DMS79 (cell line): Measurements from ENCODE around the gene PAK4.
A peak's percentile ranks its signal among the peaks of the same experiment; 100 is the strongest.

ENCODE experiments used
- DNase-seq: peaks from one replicate; lab custom pipeline; 2025; lab: John Stamatoyannopoulos, UW

The PAK4 gene

GRCh38 chr19:39180749-39181148, 55.2 kb downstream of the PAK4 start:
- DNase-seq = no peak

GRCh38 chr19:39181500-39182173, 56.1 kb downstream of the PAK4 start:
- DNase-seq = no peak

GRCh38 chr19:39182174-39182505, 56.6 kb downstream of the PAK4 start:
- no peak for DNase-seq

- no peak for DNase-seq
Observed at GRCh38 chr19:39183104-39183503, 57.5 kb downstream of the PAK4 start.

GRCh38 chr19:39186391-39186790, 60.8 kb downstream of the PAK4 start:
- DNase-seq = no peak

GRCh38 chr19:39187552-39187943, 62.0 kb downstream of the PAK4 start:
- no peak for DNase-seq

- no peak for DNase-seq
Observed at GRCh38 chr19:39188960-39189359, 63.4 kb downstream of the PAK4 start.

GRCh38 chr19:39190768-39191167, 65.2 kb downstream of the PAK4 start:
- peak; percentile 17 for DNase-seq

- no peak for DNase-seq
Observed at GRCh38 chr19:39192846-39193245, 67.3 kb downstream of the PAK4 start.

GRCh38 chr19:39193803-39194202, 68.2 kb downstream of the PAK4 start:
- DNase-seq = no peak

GRCh38 chr19:39194832-39195542, 69.4 kb downstream of the PAK4 start:
- DNase-seq = peak; percentile 14

GRCh38 chr19:39195755-39196154, 70.2 kb downstream of the PAK4 start:
- DNase-seq = no peak

GRCh38 chr19:39196320-39196719, 70.7 kb downstream of the PAK4 start:
- no peak for DNase-seq

- no peak for DNase-seq
Observed at GRCh38 chr19:39196860-39197562, 71.4 kb downstream of the PAK4 start, which contains the start of gene NCCRP1. NCCRP1 (plus strand) TSS chr19:39196964; CDS start chr19:39196983, 19 bp downstream.

- no peak for DNase-seq
Observed at GRCh38 chr19:39197808-39198207, 72.2 kb downstream of the PAK4 start.

- DNase-seq = no peak
Observed at GRCh38 chr19:39199025-39199424, 73.4 kb downstream of the PAK4 start.

GRCh38 chr19:39200066-39200802, 74.6 kb downstream of the PAK4 start:
- DNase-seq = no peak

GRCh38 chr19:39200803-39201115, 75.2 kb downstream of the PAK4 start:
- no peak for DNase-seq

GRCh38 chr19:39202998-39203355, 77.4 kb downstream of the PAK4 start:
- DNase-seq = no peak

- no peak for DNase-seq
Observed at GRCh38 chr19:39203372-39204341, 78.1 kb downstream of the PAK4 start, which contains the start of gene SYCN. SYCN (minus strand) TSS chr19:39204263; CDS start chr19:39204254, 9 bp downstream.

GRCh38 chr19:39205449-39205764, 79.8 kb downstream of the PAK4 start:
- DNase-seq = no peak

GRCh38 chr19:39206122-39206521, 80.5 kb downstream of the PAK4 start:
- no peak for DNase-seq
